Prostate gland (tissue), 2 donors: Measurements from ENCODE around the gene CDC14B.
A peak's percentile ranks its signal among the peaks of the same experiment; 100 is the strongest.

Source experiments
- CTCF ChIP-seq, 4 experiments: fragments of 200-600 bp in 2 of 4; fragments of 450-650 bp in 2 of 4; sonication (generic) in 2 of 4; IDR thresholded peaks; 1 replicate in 3 of 4; 2 replicates in 1 of 4; pipeline ENCODE4 v1.5.1; 2016 to 2019; ENCODE audit warnings: antibody characterized with exemption in 4 of 4, mild to moderate bottlenecking in 2 of 4, moderate library complexity in 2 of 4
- POLR2A ChIP-seq: fragments of 450-650 bp; IDR thresholded peaks from one replicate; pipeline ENCODE4 v1.6.1; 2016; ENCODE audit warnings: antibody characterized with exemption, mild to moderate bottlenecking
- POLR2AphosphoS5 ChIP-seq: sonication (generic); formaldehyde crosslinking; IDR thresholded peaks from one replicate; pipeline ENCODE4 v1.6.1; 2017; ENCODE audit warnings: antibody characterized with exemption

GRCh38 chr9:96450613-96451528 is 168.8 kb downstream of the CDC14B start:
- TF ChIP-seq CTCF (IDR thresholded peaks at IDR 0.05) (no peak), POLR2A (no peak), POLR2AphosphoS5 (peak; percentile 4)
